ENCODE measurements around the gene MAP3K7. TPM values are rescaled to one million over a fixed set of nuclear protein-coding genes. Genes with fewer than 3 reads are reported as not detected.
A peak's percentile ranks its signal among the peaks of the same experiment; 100 is the strongest.

MAP3K7 gene
- polyA plus RNA-seq, 12 donors, result 32.8 to 49.6 (median 43.1) TPM; not detected in 1

- DNase-seq, result no peak
Observed at GRCh38 chr6:90490030-90490716, 96.7 kb downstream of the MAP3K7 start.

- no peak for DNase-seq
Observed at GRCh38 chr6:90488816-90489215, 98.1 kb downstream of the MAP3K7 start.

GRCh38 chr6:90485635-90486277, 101.1 kb downstream of the MAP3K7 start:
- no peak for DNase-seq

GRCh38 chr6:90484903-90485302, 102.0 kb downstream of the MAP3K7 start:
- no peak for DNase-seq

- no peak for DNase-seq
Observed at GRCh38 chr6:90484385-90484784, 102.5 kb downstream of the MAP3K7 start.

- no peak for DNase-seq
Observed at GRCh38 chr6:90483956-90484355, 102.9 kb downstream of the MAP3K7 start.

GRCh38 chr6:90483116-90483839, 103.6 kb downstream of the MAP3K7 start:
- DNase-seq, result no peak

GRCh38 chr6:90480666-90481065, 106.2 kb downstream of the MAP3K7 start:
- DNase-seq, result no peak

- DNase-seq, result no peak
Observed at GRCh38 chr6:90479603-90479926, 107.3 kb downstream of the MAP3K7 start.

- DNase-seq, result peak; percentile 92
Observed at GRCh38 chr6:90478789-90479602, 107.9 kb downstream of the MAP3K7 start.

- DNase-seq, result no peak
Observed at GRCh38 chr6:90478278-90478677, 108.6 kb downstream of the MAP3K7 start.

GRCh38 chr6:90477366-90477765, 109.5 kb downstream of the MAP3K7 start:
- no peak for DNase-seq

- no peak for DNase-seq
Observed at GRCh38 chr6:90472716-90473115, 114.2 kb downstream of the MAP3K7 start.

GRCh38 chr6:90471263-90471662, 115.6 kb downstream of the MAP3K7 start:
- no peak for DNase-seq

- DNase-seq, result no peak
Observed at GRCh38 chr6:90469906-90470305, 117.0 kb downstream of the MAP3K7 start.

GRCh38 chr6:90468859-90469258, 118.0 kb downstream of the MAP3K7 start:
- no peak for DNase-seq

GRCh38 chr6:90468080-90468479, 118.8 kb downstream of the MAP3K7 start:
- DNase-seq, result no peak

GRCh38 chr6:90467546-90467945, 119.3 kb downstream of the MAP3K7 start:
- DNase-seq, result no peak

- DNase-seq, result no peak
Observed at GRCh38 chr6:90466154-90466940, 120.5 kb downstream of the MAP3K7 start.

- DNase-seq, result no peak
Observed at GRCh38 chr6:90465686-90466085, 121.2 kb downstream of the MAP3K7 start.

- no peak for DNase-seq
Observed at GRCh38 chr6:90464507-90464906, 122.4 kb downstream of the MAP3K7 start.
